Activated T-cell treated with anti-CD3 and anti-CD28 coated beads, Interleukin-2, amount 50 U/mL, for 48 hours (primary cell): ENCODE data around the gene DMXL1.
"Not testable (repeated sequence)": the region's sequence is repeated elsewhere in the genome, so short reads cannot be mapped to it uniquely, and the experiment has no call there.

Experiments
- DNase-seq, 2 experiments: peaks; one replicate each; pipeline ENCODE4 v3.0.0-alpha.2; 2020

Gene DMXL1

DNA sequence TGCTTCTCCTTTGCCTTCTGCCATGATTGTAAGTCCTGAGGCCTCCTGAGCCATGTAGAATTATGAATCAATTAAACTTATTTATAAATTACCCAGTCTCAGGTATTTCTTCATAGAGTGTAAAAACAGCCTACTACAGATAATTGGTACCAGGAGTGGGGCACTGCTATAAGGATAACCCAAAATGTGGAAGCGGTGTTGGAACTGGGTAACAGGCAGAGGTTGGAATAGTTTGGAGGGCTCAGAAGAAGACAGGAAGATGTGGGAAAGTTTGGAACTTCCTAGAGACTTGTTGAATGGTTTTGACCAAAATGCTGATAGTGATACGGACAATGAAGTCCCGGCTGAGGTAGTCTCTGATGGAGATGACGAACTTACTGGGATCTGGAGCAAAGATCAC lies 64.9 kb downstream of the DMXL1 start:
- DNase-seq = not testable (repeated sequence)

GRCh38 chr5:119136666-119137318 lies 65.9 kb downstream of the DMXL1 start:
- no peak for DNase-seq

DNA sequence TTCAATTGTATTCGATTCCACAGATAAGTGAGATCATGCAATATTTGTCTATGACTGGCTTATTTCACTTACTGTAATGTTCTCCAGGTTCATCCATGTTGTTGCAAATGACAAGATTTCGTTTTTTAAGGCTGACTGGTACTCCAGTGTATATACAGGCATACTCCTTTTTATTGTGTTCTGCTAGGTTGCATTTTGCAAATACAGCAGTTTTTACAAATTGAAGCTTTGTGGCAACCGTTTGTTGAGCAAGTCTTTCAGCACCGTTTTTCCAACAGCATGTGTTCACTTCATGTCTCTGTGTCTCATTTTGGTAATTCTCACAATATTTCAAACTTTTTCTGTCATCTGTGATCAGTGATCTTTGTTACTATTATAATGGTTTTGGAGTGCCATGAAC lies 82.7 kb downstream of the DMXL1 start:
- no peak for DNase-seq

DNA sequence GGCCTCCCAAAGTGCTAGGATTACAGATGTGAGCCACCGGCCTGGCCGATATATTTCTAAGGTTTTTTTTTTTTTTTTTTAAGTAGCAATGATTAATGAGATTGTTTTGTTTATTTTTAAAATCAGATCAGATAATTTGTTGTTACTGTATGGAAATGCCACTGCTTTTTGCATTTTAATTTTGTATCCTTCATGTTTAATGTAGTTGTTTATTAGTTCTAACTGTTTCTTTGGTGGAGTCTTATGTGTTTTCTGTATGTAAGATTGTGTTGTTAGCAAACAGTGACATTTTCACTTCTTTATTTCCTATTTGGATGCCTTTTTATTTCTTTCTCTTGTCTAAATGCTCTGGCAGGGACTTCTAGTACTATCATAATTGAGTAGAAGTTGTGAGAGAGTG lies 87.3 kb downstream of the DMXL1 start:
- DNase-seq = no peak

- DNase-seq = no peak
These were observed 90.5 kb downstream of the DMXL1 start for GRCh38 chr5:119161430-119161829.

DNA sequence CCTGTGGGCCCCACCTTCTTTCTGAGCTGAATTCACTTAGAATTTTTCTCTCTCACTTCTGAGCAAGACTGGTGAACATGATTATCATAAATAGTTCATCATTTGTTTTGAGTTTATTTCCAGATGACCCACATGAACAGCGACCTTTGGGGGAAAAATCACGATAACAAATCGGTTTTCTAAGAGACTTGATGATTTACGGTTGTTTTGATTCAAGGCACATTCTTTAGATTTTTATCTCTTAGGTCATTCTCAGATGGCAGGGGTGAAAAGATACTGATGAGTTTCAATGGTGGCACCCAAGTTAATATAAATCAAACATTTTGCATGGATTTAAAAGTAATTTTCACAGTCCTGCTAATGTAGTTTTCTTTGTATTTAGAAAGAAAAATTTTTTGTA lies 95.1 kb downstream of the DMXL1 start:
- DNase-seq = no peak

GRCh38 chr5:119168401-119168800 lies 97.5 kb downstream of the DMXL1 start:
- DNase-seq = no peak

DNA sequence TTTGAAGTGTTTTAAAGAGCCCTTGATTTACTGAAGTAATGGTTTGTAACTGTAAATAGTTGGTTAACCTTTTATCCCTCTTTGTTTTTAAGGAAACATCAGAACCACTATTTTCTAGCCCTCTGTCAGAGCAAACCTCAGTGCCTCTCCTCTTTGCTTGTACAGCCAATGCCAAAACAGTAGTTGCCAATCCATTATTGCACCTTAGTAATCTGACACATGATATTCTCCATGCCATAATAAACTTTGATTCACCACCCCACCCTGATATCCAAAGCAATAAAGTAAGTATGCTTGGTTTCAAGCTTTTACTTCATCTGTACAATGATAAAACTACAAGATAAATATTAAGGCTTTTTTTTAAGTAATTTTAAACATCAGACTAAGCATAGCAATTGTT lies 100.8 kb downstream of the DMXL1 start:
- no peak for DNase-seq

DNA sequence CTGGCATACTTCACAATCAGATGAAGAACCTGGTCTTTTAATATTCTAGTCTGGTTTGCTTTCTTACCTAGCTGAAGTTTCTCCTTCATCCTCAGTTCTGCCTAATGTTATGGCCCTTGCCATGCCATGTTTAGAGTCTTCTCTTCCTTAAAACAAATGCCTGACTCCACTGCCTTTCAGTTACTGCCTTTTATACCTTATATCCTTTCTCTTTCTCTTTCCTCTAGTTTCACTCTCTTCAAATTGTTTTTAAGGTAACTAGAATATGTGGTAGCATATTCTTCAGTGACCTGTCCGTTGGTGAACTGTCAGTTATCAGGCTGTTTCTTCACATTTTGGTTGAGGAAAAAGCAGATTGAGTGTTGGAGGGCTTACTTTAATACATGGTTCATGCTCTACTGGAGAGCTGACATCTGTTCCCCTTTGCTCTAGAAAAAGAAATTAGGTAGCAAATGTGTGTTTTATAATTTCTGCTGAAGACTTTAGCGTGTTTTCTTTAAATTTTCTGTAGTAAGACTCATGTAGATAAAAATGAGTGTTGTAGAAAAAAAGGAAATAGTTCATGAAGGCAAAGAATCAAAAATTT lies 103.8 kb downstream of the DMXL1 start:
- no peak for DNase-seq

DNA sequence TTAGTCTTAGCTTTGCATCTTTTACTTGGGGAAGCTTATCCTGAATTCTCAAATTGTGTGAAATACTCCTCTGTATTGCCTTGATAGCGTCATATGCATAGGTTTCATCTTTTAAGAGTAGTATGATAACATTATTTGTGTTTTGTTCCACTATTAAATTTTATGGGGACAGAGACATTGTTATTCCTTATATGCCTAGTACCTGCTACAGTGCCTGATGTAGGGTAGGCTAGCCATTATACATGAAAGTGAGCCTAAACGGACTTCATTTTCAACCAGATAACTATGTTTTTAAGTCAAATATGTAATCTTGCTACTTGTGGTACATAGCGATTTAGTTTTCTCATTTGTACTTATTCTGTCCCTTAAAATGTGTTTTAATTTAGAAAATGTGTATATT lies 105.9 kb downstream of the DMXL1 start:
- no peak for DNase-seq

DNA sequence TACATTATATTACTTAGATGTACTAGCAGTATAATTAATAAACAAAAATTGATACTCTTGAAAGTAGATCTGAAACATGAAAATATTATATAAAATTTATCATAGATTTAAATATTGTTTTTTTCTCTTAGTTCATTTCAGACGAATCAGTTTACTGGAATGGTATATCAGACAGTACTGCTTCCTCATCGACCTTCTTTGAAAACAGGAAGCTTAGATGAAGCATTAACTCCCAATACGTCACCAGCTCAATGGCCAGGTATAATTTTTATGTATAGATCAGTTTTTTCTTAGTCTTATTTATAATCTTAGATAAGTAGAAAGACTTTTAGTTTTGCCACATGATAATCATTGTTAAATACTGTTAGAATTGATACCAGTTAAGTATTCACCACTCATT lies 106.3 kb downstream of the DMXL1 start:
- DNase-seq = no peak

DNA sequence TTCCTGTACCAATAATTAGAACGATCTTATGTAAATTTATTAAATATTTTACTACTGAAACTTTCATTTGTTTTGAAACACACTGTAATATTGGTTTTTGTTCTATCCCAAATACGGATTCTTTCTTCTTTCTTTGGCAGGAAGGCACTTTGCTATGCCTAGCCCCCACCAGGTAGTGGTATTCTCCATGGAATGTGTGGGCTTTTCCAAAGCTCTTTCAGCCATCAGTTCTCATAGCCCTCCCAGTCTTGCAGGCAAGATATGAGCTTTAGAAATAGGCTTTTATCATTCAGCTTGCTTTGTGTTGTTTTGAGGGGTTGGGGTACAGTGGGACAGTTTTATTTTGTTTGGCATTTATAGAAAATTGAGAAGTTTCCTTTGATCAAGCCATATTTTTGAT lies 107.5 kb downstream of the DMXL1 start:
- DNase-seq = no peak

GRCh38 chr5:119179857-119180641 lies 109.2 kb downstream of the DMXL1 start:
- DNase-seq = no peak

GRCh38 chr5:119185512-119185911 lies 114.6 kb downstream of the DMXL1 start:
- DNase-seq = not testable (repeated sequence)

DNA sequence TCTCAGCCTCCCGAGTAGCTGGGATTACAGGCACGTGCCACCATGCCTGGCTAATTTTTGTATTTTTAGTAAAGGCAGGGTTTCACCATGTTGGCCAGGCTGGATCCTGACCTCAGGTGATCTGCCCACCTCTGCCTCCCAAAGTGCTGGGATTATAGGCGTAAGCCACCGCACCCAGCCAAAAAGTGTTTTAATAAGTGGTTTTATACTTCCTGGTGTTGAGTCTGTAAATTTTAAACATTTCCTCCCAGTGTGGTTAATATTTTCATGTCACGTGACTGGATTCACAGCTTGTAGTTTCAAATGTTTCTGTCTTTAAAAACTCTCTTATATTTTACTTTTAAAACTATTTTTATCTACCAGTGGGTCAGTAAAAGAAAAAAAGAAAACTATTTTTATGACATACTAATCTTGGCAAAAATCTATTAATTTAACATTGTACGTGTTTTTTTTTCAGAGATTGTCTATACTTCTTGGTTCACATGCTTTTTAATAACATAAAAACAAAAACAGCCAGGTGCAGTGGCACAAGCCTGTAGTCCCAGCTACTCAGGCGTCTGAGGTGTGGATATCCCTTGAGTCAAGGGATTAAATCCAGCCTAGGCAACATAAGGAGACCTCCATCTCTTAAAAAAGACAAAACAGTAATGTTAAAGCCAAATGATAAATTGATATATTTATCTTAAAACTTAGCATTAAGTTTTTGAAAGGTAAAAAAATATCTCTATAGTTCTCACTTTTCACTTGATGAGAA lies 117.1 kb downstream of the DMXL1 start:
- no peak for DNase-seq

DNA sequence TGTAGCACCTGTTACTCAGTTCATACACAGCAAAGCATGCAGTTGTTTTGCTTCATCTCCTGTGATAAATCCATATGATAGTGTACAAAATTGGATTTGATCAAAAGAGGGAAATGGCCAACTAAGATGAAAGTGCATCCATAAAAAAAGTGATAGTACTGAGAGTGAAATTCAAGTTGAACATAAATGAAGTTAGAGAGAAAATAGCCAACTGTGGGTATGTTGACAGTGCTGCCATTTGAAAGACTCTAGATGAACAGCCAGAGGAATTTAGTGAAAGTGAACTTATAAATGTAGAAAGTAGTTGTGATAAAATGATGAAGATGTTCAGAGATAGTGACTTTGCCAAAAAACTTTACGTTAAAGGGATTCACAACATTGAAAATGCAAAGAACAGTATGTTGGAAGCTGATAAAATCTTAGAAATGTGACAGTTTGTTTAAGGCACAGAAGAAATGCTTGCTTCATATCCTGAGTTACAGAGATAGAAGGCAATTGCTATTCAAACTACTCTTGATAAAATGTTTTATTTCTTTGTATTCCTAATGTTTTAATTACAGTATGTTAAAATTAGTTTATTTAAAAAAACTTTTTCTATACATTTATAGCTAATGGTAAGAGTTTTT lies 119.7 kb downstream of the DMXL1 start:
- no peak for DNase-seq

- no peak for DNase-seq
These were observed 121.1 kb downstream of the DMXL1 start for GRCh38 chr5:119191944-119192343.

GRCh38 chr5:119200795-119201194 lies 129.9 kb downstream of the DMXL1 start:
- no peak for DNase-seq

- no peak for DNase-seq
These were observed 136.2 kb downstream of the DMXL1 start for GRCh38 chr5:119207105-119207504.

DNA sequence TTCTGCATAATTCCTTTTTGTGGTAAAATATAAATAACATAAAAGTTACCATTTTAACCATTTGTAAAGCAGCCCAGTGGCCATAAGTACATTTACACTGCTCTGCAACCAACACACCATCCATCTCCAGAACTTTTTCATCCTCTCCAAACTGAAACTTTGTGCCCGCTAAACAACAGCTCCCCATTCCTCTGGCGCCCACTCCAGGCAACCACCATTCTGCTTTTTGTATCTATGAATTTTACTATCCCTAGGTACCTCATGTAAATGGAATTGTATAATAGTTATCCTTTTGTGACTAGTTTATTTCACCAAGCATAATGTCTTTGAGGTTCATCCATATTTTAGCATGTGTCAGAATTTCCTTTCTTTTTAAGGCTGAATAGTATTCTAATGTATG lies 141.1 kb downstream of the DMXL1 start:
- no peak for DNase-seq

GRCh38 chr5:119212676-119213075 lies 141.8 kb downstream of the DMXL1 start:
- DNase-seq = no peak

- DNase-seq = no peak
These were observed 146.3 kb downstream of the DMXL1 start for GRCh38 chr5:119217183-119217582.
